Femur (tissue), 1 donor: ENCODE data around the gene CPEB1.
A peak's percentile ranks its signal among the peaks of the same experiment; 100 is the strongest.

Source experiments
- DNase-seq: peaks from one replicate; pipeline ENCODE4 v3.0.0-alpha.2; 2017

CPEB1 gene

DNA sequence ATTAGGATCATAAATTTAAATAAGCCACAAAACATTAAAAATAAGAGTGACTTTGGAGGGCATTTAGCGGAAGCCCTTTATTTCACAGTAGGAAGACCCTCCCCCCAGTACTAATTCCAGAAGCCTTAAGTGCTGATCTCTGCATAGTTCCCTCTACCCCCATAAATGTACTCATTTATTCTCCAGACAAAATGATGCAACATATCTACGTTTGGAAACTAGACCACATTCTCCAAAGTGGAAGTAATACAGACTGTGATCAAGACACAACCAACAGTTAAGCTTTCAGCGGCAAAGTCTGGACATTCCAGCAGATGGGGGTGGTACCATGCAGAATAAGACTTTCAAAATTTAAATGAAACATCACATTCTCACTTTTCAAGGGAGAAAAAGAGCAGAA, 62.1 kb downstream of the CPEB1 start:
- DNase-seq: no peak

DNA sequence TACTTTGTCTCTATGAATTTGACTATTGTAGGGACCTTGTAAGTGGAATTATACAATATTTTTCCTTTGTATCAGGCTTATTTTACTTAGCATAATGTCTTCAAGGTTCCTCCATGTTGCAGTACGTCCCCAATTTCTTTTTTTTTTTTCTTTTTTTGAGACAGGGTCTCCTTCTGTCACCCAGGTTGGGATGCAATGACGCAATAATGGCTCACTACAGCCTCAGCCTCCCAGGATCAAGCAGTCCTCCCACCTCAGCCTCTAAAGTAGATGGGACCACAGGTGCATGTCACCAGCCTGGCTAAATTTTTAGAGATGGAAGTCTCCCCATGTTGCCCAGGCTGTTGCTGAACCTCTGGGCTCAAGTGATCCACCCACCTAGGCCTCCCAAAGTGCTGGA, 66.5 kb downstream of the CPEB1 start:
- DNase-seq: no peak

DNA sequence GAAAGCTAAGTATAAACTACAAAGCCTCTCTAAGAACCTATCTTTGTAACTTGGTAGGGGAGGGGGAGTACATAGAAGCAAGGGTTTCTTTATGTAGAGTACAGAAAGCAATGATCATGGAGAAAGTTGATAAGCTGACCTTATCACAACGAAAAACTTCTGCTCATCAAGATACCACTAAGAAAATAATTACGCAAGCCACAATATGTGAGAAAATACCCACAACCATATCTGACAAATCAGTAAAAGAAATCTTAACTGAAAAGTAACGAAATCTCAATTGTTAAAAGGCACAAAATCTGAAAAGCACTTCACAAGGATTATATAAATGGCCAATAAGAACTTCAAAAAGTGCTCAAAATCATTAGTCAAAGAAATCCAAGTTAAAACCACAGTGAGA, 71.8 kb downstream of the CPEB1 start:
- no peak for DNase-seq

DNA sequence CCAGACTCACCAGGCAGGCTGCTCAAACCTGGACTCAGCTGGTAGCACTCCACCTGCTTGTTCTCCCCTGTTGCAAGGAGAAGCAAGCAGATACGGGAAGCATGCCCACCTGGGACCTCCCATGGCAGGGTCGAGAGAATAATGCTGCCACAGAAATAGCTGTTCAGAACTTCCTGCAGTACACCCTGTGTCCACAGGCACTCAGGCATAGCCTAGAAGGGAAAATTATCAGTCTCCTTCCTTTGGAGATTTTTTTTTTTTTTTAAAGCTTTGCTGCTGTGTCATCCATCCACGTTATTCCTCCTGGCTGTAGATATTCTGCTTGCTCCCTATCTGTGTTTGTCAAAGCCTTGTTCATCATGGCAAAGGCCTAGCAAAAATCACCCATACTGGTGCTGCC, 74.2 kb downstream of the CPEB1 start:
- no peak for DNase-seq

DNA sequence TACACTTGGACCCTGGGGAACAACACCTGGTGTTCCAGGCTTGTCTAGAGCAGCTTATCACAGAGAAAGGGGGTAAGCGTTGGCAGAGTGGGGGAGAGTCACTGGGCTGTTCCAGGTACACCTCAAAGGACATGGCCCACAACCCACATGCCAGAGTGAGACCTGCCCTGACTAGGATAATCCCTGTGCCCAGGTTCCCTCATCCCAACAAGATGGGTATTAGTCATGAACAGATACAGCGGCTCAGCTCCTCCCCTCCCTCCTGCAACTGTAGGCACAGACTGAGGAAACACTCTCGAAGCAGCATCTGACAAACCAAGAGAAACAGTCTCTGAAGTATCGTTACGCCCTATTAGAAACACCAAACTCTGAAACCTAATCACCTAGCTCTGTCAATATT, 74.9 kb downstream of the CPEB1 start:
- DNase-seq: no peak

DNA sequence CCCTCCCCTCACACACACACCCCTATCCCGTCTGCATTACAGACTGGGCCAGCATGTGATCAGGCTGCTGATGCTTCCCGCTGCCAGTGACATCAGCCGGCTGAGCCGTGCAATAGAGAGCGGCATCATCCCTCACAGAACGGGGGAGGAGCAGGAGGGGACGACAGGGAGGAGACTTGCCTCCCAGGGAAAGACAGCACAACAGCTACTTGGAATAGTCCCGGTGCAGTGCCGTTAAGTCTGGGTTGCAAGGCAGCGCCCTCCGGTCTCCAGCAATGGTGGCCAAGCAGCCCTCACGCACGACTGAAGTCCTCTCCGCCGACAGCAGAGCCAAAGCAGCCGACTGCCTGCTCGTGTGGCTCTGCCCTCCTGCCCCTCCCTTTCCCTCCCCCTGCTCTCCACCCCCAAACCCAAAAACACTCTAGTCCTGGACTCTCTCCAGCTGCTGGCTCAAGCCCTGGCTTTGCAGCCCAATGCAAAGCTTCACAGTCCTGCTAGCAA, 75.4 kb downstream of the CPEB1 start:
- DNase-seq: peak; percentile 81

DNA sequence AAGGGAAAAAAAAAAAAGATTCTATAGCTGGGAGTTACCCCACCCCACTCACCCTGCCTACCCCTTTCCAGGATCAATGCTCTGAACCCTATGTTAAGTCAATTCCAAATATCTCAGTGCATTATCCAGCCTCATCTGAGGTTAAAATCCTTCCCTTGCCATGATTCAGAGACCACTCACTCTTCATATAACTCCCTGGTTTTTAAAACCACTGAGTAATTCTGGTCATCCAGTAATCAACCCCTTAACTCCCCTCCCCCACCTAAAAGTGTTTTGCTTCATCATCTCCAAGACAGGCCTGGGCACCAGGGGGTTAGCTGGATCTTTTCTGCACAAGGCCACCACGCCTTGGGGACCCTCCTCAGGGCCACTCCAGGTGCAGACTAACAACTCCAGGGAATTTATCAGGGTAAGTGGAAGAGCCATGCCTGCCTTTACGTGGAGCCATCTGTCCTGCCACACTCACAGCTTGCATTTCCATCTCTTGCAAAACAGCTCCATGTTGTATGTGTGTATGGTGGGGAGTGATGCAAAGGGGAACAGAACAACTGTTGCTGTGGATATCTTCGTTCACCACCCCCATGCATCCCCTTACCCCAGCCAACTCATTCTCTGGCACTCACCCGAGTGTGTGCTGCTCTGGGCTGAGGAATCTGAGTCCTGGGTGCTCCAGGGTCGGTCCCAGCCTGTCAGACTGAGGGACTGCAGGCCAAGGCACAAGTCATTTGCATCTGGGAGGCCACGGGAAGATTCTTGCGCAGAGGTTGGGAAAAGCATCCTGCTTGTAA, 76.2 kb downstream of the CPEB1 start:
- DNase-seq: no peak

DNA sequence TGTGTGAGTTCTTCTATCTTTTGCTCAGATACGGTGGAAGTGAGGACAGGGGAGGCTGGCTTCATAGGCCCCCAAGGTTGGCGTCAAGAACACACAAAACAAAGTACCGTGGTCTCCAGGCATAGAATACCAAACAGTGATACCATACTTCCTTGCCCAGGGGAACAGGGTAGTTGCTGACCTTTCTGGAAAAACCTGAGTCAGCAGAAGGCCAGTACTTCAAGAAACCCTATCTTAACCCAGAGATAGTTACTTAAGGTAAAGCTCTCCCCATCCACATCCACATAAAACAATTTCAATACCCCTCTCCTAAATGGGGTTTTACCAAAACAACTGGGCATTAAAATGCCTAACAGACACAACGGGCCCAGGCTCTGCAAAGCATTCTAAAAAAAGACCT, 77.3 kb downstream of the CPEB1 start:
- DNase-seq: no peak

DNA sequence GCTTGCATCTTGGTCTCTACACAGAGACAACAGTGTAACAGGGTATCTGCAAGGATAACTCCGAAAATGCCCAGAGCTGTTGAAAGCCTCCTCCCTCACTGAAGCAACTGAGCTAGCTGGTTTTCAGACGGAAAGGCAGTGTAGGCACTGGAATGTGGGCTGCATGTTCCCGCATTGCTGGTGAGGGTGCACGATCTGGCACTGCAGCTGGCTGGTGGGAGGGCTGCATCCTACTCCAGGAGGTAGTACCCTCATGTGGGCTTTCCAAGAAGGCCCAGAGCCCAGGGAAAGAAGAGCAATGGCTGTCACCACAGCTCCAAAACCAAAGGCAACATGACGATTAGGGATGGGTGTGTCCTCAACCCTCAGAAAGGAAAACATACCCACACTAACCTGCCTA, 78.2 kb downstream of the CPEB1 start:
- no peak for DNase-seq

DNA sequence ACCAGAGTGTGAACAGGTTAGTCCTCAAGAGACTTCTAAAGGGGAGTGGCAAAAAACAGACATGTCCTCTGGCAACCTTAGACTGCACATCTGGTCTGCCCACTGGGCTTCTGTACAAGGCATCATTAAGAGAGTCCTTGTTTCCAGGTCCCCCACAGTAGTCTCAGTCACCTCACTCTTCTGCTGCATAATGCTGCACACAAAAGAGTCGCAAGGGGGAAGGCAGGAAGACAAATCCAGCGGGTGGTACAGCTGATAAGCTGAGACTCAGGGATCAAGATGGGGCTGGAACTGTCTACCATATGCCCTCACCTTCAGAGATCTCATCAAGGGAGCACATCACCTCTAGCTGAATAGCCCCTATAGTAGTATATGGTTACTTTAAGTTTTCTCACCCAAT, 79.5 kb downstream of the CPEB1 start:
- DNase-seq: no peak

DNA sequence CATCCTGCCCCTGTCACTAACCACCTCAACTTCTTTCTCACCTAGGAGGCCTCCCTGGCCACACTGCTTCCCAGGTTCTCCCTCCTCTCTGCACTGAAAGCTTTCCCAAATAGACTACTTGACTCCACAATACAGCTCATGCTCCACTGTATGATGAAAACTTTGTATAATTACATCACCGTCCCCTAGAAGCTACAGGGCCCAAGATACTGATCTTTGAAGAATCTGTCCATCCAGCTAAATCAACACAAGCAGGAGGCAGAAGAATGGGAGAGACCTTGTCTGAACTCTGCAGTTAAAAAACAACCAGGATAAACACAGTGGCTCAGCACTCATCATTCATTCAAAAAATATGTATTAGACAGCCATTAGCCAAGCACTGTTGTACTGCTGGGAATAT, 80.5 kb downstream of the CPEB1 start:
- no peak for DNase-seq

DNA sequence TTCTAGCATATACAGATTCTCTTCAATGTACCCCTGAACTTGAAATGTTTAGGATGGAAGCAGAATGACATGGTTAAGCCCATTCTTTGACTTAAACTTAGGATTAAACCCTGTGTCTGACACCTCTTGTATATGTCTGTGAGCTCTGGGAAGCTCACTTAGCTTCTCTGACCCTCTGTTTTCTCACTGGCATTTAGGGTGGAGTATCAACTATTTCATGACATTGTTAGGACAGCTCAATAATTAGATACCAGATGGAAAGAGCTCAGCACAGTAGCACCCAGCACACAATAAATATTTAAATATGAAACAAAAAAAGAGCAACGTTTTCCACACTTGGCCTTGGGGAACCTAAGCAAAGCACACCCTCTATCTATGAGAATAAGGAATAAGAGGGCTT, 88.7 kb downstream of the CPEB1 start:
- DNase-seq: no peak

DNA sequence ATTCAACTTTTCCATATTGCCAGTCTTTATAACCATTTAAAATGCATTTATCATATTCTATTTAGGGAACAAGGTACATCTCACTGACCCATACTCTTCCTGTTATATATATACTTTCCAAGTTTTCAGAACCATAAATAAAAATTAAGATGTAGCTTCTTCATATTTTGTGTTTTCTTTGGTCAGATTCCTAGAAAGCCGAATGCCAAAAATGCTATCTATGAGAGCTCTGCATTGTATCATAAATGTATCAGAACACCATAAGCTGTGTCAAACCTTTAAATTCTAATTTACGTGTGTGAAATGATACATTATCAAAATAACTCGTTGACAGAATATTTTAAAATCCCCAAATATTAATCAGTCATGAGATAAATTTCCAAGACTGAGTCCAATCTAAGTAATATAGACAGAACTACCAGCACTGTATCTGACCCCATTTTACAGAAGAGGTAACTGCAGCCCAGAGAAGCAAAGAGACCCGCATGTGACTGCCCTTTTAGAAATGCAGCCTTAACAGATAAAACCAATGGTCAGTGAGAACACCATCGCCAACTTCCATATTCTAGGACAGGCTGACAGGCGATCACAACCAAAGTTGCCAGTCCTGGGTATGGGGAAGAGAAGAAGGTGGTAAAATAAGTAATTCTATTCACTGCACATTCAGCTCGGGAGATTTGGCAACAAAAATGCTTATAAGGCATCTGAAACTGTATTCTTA, 90.7 kb downstream of the CPEB1 start:
- DNase-seq: no peak

DNA sequence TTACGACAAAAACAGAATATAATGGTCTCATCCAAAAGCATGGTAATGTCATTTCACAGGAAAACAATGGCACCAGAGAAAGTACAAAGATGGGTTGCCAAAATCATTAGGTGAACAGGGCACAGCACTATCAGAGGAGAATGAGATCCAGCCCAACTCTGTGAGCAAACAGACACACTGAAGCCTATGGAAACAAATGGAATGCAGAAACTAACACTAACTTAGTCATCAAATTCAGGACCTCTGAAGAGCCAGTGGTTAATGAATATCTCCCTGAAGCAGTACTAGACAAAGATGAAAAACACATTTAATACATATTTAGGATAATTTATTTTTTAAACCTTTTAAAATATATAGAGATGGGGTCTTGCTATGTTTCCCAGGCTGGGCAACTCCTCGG, 92.3 kb downstream of the CPEB1 start:
- no peak for DNase-seq

DNA sequence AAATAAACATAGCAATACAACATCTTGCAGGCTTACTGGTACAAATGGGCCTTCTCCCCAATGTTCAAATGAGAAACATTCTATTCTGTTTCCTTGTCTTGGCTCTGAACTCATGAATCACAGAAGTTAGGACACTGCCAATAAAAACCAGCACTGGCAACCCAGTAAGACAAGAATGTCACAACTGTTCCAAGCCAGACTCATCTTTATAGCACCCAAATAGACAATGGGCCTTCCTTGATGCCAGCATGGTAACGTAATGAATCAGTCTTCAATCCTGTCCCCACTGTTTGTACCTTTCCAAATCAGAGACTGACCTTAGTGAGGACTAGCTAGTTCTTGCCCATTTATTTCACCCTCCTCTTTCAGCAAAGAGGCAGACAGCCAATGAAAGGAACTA, 92.8 kb downstream of the CPEB1 start:
- DNase-seq: no peak

DNA sequence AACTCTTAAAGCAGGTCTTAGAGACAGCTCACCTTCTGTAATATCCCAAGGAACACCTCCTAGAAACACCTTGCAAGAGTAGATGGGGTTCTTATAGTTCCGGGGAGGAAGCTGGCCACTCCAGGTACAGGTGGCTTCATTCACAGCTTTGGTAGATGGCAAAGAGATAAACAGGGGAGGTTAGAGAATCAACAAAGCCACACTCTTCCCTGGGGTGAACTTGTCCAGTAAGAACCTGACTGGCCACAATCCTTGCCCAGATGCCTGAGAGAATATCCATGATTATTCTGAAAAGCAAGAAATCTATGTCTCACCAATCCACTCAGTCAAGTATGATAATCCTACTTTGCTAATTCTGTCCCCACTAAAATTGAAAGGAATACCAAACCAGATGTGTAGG, 93.3 kb downstream of the CPEB1 start:
- no peak for DNase-seq

DNA sequence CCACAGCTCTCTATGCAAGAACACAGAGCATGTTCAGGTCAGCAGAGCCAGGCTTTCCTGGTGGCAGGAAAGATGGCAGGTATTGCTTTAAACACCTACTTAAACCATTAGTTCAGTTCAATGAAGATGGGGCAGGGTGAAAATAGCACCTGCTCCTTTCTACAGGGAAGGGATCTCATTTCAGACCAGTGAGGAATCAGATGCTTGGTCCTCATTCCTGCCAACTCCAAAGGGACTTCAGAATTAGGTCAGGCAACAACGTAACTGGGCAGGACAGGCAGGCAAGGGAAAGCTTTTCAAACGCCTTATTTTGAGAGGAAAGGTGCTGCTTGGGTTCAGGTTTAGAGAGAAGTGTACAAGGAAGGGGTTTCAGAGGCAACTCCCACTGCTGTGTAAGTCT, 94.3 kb downstream of the CPEB1 start:
- DNase-seq: no peak

DNA sequence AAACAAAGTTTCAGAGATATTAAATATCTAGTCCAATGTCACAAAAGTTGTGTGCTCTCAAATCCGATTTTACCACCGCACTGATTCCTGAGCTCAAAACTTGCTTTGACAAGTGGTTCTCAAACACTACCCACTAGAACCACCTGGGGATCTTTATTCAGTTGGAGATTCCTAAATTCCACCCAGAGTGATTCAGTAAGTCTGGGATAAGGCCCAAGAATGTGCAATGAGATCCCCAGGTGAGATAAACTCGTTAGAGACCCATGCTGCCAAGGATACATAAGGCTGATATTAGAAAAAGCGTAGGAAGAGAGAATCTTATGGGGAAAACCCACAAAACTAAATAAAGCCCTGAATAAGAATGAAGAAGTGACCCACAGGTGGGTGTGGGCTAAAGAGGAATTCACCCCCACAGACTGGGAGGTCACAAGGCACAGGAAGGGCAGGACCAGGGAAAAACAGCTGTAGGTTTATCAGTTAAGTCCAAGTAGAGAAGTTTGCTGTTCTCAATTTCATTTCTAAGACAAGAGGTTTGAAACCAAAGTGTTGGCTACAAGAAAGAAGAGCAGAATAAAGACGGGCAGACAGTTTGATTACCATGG, 95.4 kb downstream of the CPEB1 start:
- DNase-seq: no peak

DNA sequence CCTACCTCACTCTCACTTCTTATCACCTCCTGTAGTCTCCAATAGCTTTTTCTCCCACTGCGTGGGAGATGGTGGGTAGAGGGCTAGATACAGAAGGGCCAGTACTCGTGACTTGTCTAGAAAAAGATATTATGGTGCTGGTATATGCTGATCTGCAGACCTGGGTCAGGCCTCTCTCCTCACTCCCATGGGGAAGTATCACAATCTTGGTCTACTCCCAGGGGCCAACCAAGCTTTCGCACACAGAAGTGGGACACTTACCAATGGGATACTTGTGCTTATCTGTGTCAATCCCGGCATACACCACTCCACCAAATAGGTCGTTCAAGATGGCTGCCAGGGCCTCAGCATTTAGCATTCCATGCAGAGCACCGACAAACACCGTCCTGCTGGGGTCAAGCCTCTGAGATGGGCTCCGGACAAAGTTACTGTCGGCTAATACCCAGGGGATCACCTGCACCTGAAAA, 97.9 kb downstream of the CPEB1 start:
- no peak for DNase-seq

DNA sequence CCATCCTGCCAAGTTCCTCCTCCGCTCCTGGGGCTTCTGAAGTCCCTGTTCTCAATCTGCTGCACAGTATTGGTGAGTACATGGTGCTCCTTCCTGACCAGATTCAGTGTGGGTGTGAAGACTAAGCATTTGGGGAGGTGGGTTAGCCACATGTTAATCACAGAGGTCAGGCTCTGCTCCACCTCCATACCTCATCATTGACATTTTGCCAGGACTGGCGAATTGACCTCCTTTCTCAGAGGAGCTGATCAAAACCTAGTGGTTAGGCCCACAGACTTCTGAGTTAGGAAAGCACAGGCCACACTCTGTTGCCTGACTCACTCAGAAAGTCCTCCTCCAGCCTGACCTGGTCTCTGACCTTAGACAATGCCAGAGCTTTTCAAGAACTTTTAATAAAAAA, 98.5 kb downstream of the CPEB1 start:
- no peak for DNase-seq

DNA sequence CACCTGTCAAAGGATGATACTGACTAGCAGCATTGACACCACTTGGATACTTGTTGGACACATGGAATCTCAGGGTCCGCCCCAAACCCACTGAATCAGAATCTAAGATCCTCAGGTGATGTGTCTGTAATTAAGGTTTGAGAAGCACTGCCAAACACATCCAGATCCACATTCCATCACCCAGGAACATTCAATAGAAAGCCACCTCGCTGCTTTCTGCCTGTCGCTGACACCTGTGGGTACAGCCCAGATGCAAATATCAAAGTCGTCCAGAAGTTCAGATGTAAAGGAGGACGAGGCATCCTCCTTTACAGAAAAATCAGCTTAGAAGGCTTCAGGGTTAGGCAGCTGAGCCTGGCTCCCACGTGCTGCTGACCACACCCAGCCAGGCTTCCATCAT, 101.7 kb downstream of the CPEB1 start:
- no peak for DNase-seq

DNA sequence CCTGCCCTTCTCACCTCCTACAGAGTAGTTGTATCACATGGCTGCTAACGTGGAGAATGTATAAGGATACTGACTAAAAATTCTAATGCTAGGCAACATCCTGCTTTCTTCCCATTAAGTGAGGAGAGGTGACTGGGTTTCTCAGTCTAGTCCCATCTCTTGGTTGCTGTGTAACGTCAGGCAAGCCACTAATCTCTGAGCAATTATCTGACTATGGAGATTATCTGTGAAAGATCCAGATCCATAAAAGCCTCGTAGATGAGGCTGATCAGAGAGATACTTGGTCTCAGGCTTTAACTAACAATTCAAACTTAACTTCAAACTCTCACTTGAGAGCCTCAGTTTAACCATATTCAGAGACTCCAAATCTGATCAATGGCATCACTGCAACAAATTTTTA, 102.2 kb downstream of the CPEB1 start:
- no peak for DNase-seq

DNA sequence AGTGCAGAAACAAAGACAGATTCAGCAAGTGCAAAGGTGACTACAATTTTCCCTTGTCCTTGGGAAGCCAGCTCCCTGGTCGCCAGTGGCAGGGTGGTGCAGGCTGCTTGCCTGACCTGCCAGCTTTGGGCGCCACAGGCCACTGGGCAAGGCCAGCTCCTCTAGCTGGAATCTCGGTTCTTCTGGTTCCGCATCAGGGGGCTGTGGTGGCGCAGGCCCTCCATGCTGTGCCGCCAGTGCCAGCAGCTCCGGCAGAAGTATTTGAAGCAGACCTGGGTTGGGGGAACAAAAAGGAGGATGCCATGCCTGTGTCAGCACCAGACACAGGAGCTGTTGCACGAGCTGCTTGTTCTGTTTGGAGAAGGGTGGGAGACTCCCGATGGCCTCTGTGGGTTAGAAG, 102.7 kb downstream of the CPEB1 start:
- DNase-seq: no peak

DNA sequence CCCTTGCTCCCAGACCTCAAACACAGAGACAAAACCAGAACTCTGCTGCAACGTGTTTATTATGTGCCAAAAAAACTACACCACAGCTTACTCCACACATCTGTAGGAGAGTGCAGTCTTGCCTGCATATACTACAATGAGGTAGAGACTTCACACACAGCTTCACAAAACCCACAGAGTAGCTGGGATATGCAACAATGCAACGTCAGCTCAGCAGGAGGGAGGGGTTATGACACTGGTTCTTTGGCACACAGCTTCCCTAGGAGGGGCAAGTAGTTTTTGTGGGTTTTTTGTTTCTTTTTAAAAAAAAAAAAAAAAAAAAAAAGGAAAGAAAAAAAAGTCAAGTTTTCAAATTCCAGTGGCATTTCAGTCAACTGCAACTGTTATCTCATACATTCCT, 104.0 kb downstream of the CPEB1 start:
- peak; percentile 49 for DNase-seq
